GM06990 (cell line): ENCODE measurements around the gene MZT2B.
"Not testable (repeated sequence)": the region's sequence is repeated elsewhere in the genome, so short reads cannot be mapped to it uniquely, and the experiment has no call there.

ENCODE experiments used
- DNase-seq: peaks from one replicate; pipeline ENCODE4 v3.0.0-alpha.2; 2011; ENCODE audit not compliant: insufficient read length; ENCODE audit errors: extremely low read depth
- H3K27me3 ChIP-seq: replicated peaks from 2 replicates; pipeline ENCODE4 v1.6.0; 2011; ENCODE audit warnings: low read length; ENCODE audit not compliant: control insufficient read depth, insufficient read depth
- H3K36me3 ChIP-seq: 2 replicates; pipeline ENCODE4 v1.5.1; 2011; ENCODE audit warnings: low read length; ENCODE audit not compliant: control insufficient read depth, insufficient read depth
- H3K4me3 ChIP-seq: replicated peaks from 2 replicates; pipeline ENCODE4 v1.5.1; 2011; ENCODE audit warnings: low read depth, mild to moderate bottlenecking, control low read depth, low read length
- CTCF ChIP-seq: IDR thresholded peaks from 2 replicates; pipeline ENCODE4 v1.5.1; 2011; ENCODE audit warnings: low read length, control low read depth, mild to moderate bottlenecking, inconsistent platforms; ENCODE audit not compliant: insufficient read depth, poor library complexity, severe bottlenecking

The MZT2B gene

GRCh38 chr2:130169896-130170295 is 12.2 kb upstream of the MZT2B start:
- Histone ChIP-seq H3K36me3 (peaks cover 13% of the 10 kb centered on the region), H3K27me3 (no peaks in the 10 kb centered on the region), H3K4me3 (no peak overlapping the region)
- no peak for TF ChIP-seq CTCF
- no peak for DNase-seq

GRCh38 chr2:130174866-130175265 is 7.2 kb upstream of the MZT2B start:
- not testable (repeated sequence) for DNase-seq, H3K27me3 ChIP-seq, H3K4me3 ChIP-seq
- H3K36me3 ChIP-seq = peaks cover 12% of the 10 kb centered on the region

GRCh38 chr2:130180404-130181324 is 1.4 kb upstream of the MZT2B start:
- not testable (repeated sequence) for H3K36me3 ChIP-seq, DNase-seq

GRCh38 chr2:130181325-130181879 is 660 bp upstream of the MZT2B start, which contains the start of gene SMPD4:
SMPD4 (minus strand) TSS chr2:130181602; CDS start chr2:130176592, 5,010 bp downstream.
- peaks cover 4% of the 10 kb centered on the region for H3K36me3 ChIP-seq
- peak; percentile 51 for TF ChIP-seq CTCF
- H3K27me3 ChIP-seq = no peaks in the 10 kb centered on the region
- DNase-seq = peak; percentile 94
- H3K4me3 ChIP-seq = peak within 1 kb of the TSS; percentile 94

More at GRCh38 chr2:130180404-130181324, 1.4 kb upstream of the MZT2B start:
- H3K27me3 ChIP-seq = not testable (repeated sequence)
- H3K4me3 ChIP-seq = peak overlapping the region; percentile 94

- H3K27me3 ChIP-seq, DNase-seq, H3K36me3 ChIP-seq: not testable (repeated sequence)
- H3K4me3 ChIP-seq = peak overlapping the region; percentile 73
Observed at GRCh38 chr2:130182826-130183511, 907 bp downstream of the MZT2B start.

GRCh38 chr2:130183512-130184373 is 1.7 kb downstream of the MZT2B start:
- H3K27me3 ChIP-seq = no peaks in the 10 kb centered on the region
- H3K36me3 ChIP-seq = peaks cover 4% of the 10 kb centered on the region
- DNase-seq = no peak
- TF ChIP-seq CTCF = no peak
- H3K4me3 ChIP-seq = peak overlapping the region; percentile 73
